Activated naive CD4-positive, alpha-beta T cell treated with anti-CD3 and anti-CD28 coated beads, Interleukin-2, amount 10 ng/mL, durations not matched to agents 5 hours and 36 hours (primary cell): ENCODE data around the gene SMG1. TPM values are rescaled to one million over a fixed set of nuclear protein-coding genes. Genes with fewer than 3 reads are reported as not detected.

Experiments
- total RNA-seq, 2 experiments: library from RNA; stranded (reverse); gene quantifications; one replicate each; pipeline ENCODE4 v1.2.3, GENCODE V29; 2021

SMG1 gene
- 100 to 1,000 TPM; 116 to 126 TPM for total RNA-seq

GRCh38 chr16:18925986-18926865 is at the start of gene SMG1:
TSS of gene SMG1 (minus strand) at chr16:18926408. CDS start at chr16:18926041, 367 bp downstream.

GRCh38 chr16:18801145-18801972 is 124.8 kb downstream of the SMG1 start, which contains the start of gene ARL6IP1:
TSS of gene ARL6IP1 (minus strand) at chr16:18801549. CDS start at chr16:18801466, 83 bp downstream.

DNA sequence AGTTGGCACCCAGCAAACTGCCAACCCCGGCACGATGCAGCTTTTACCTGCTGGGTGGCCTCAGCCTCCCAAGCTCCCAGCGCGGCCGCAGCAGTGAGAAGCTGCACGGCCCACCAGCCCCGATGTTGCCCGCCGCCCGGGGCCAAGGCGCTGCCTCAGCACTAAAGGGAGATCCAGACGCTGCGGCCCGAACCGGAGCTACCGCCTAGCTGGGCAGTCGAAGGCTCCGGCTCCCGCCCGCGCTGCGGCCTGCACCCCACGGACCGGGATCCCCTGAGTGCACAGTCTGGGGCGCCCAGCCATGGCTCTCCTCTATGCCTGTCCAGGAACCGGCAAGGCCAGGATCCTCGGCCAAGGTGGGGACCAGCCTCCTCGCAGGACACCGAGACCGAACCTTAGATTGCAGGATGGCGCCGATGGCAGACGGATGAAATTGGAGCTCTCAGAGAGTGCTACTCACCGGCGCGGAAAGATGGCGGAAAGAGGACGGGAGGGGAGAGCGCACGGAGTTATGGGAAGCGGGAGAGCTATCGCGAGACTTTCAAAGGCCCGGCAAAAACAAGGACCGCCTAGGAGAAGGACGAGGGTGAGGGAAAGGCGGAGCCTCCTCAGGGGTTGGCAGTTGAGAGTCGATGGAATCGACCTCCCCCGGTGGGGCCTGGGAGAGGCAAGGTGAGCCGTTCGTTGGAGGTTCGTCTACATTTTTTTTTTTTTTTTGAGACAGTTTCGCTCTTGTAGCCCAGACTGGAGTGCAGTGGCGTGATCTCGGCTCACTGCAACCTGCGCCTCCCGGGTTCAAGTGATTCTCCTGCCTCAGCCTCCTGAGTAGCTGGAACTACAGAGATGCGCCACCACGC is 136.1 kb downstream of the SMG1 start, which contains the start of gene RPS15A:
Gene RPS15A (minus strand): TSS at position 485 of the 857 bp plus-strand sequence. CDS start 1,221 bp downstream, outside the sequence.

Other genes starting within 250 kb of the SMG1 start
- gene RPS15A, start 136.1 kb downstream of the SMG1 start, total RNA-seq, result 1,000 to 10,000 TPM; 2,803 to 2,806 TPM
- 100 to 1,000 TPM; 209 to 214 TPM for gene ARL6IP1, start 124.9 kb downstream of the SMG1 start, total RNA-seq
- not detected for gene TMC7, start 57.5 kb upstream of the SMG1 start, total RNA-seq
- gene COQ7, start 141.2 kb upstream of the SMG1 start, total RNA-seq, result 10 to 100 TPM; 13.6 to 14.4 TPM
- gene ITPRIPL2, start 187.6 kb upstream of the SMG1 start, total RNA-seq, result under 1 TPM; 0.65 to 0.66 TPM
- not detected for gene SYT17, start 241.8 kb upstream of the SMG1 start, total RNA-seq